Ishikawa (cell line): Measurements from ENCODE around the gene ZBTB7C.

ENCODE experiments used
- CEBPB ChIP-seq: IDR thresholded peaks from 2 replicates; pipeline ENCODE4 v1.6.1; 2012
- CREB1 ChIP-seq: IDR thresholded peaks from 2 replicates; pipeline ENCODE4 v1.6.1; 2012; ENCODE audit warnings: low read depth
- EGR1 ChIP-seq: IDR thresholded peaks from 2 replicates; pipeline ENCODE4 v1.6.1; 2012
- EP300 ChIP-seq: IDR thresholded peaks from 2 replicates; pipeline ENCODE4 v1.6.1; 2012; ENCODE audit warnings: borderline replicate concordance
- FOXM1 ChIP-seq: IDR thresholded peaks from 2 replicates; pipeline ENCODE4 v1.6.1; 2012; ENCODE audit warnings: low read depth, borderline replicate concordance
- NFIC ChIP-seq: IDR thresholded peaks from 2 replicates; pipeline ENCODE4 v1.6.1; 2012
- RAD21 ChIP-seq: IDR thresholded peaks from 2 replicates; pipeline ENCODE4 v1.6.1; 2012; ENCODE audit warnings: low read depth
- TAF1 ChIP-seq: IDR thresholded peaks from 2 replicates; pipeline ENCODE4 v1.6.1; 2012; ENCODE audit warnings: low read depth, mild to moderate bottlenecking
- TCF12 ChIP-seq: IDR thresholded peaks from 2 replicates; pipeline ENCODE4 v1.6.1; 2012; ENCODE audit warnings: low read depth
- TEAD4 ChIP-seq: IDR thresholded peaks from 2 replicates; pipeline ENCODE4 v1.6.1; 2012
- YY1 ChIP-seq: IDR thresholded peaks from 2 replicates; pipeline ENCODE4 v1.6.1; 2012; ENCODE audit warnings: low read depth
- ZBTB7A ChIP-seq: IDR thresholded peaks from 2 replicates; pipeline ENCODE4 v1.6.1; 2012; ENCODE audit warnings: low read depth
- TF ChIP-seq, protein P1 (sequence below): IDR thresholded peaks from 2 replicates; pipeline ENCODE4 v1.6.1; 2012; ENCODE audit warnings: low read depth, mild to moderate bottlenecking
- TF ChIP-seq, protein P2 (sequence below): IDR thresholded peaks from 2 replicates; pipeline ENCODE4 v1.6.1; 2012
- TF ChIP-seq, protein P3 (sequence below): IDR thresholded peaks from 2 replicates; pipeline ENCODE4 v1.6.1; 2012

Gene ZBTB7C

DNA sequence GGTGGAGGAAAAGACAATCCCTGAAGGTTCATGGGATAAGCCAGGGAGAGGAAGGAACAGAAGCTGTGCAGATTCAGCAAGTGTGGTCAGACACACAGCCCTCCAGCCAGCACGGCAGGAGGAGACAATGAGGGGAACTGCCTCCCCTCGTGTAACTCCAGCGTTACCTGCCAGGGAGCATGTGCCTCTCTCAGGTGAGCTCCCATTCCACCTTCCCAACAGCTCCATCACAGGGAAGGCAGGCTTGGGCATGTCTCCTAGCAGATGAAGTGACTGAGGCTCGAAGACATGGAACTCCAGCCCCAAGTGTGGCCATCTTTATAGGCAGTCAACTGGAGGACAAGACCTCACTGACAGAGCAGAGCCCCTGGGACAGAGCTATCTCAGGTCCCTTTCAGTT, 47.4 kb downstream of the ZBTB7C start:
- no peak for TF ChIP-seq YY1
- TF ChIP-seq ZBTB7A: no peak
- TF ChIP-seq, protein P1, sequence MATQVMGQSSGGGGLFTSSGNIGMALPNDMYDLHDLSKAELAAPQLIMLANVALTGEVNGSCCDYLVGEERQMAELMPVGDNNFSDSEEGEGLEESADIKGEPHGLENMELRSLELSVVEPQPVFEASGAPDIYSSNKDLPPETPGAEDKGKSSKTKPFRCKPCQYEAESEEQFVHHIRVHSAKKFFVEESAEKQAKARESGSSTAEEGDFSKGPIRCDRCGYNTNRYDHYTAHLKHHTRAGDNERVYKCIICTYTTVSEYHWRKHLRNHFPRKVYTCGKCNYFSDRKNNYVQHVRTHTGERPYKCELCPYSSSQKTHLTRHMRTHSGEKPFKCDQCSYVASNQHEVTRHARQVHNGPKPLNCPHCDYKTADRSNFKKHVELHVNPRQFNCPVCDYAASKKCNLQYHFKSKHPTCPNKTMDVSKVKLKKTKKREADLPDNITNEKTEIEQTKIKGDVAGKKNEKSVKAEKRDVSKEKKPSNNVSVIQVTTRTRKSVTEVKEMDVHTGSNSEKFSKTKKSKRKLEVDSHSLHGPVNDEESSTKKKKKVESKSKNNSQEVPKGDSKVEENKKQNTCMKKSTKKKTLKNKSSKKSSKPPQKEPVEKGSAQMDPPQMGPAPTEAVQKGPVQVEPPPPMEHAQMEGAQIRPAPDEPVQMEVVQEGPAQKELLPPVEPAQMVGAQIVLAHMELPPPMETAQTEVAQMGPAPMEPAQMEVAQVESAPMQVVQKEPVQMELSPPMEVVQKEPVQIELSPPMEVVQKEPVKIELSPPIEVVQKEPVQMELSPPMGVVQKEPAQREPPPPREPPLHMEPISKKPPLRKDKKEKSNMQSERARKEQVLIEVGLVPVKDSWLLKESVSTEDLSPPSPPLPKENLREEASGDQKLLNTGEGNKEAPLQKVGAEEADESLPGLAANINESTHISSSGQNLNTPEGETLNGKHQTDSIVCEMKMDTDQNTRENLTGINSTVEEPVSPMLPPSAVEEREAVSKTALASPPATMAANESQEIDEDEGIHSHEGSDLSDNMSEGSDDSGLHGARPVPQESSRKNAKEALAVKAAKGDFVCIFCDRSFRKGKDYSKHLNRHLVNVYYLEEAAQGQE: no peak
- no peak for TF ChIP-seq CREB1

DNA sequence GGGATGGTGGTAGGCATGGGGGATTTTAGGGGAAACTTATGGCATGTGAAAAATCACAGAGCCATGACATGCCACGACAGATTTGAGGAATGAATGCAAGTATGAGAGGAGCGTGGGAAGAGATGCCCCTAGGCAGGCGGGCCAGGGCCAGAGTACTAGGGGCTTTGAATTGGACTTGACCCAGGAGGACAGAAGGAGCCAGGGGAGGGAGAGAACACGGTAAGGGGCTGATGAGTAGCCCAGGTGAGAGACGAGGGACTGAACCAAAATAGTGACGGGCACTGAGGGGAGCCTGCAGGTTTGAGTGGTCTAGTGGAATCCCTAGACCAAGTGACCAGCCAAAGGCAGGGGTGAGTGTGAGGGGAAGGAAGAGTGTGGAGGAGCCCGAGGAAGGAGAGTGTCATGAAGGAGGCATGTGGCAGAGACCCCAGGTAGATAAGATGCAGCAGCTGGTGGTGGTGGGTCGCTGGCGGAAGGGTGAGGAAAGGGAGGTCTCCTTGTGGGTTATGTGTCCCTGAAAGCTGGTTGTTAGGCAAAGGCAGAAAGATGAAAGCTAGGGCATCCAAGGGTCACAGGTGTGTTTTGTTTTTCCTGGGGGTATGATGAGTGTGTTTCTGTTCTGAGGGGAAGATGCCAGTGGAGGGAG, 48.7 kb downstream of the ZBTB7C start:
- no peak for TF ChIP-seq ZBTB7A
- TF ChIP-seq, protein P2, sequence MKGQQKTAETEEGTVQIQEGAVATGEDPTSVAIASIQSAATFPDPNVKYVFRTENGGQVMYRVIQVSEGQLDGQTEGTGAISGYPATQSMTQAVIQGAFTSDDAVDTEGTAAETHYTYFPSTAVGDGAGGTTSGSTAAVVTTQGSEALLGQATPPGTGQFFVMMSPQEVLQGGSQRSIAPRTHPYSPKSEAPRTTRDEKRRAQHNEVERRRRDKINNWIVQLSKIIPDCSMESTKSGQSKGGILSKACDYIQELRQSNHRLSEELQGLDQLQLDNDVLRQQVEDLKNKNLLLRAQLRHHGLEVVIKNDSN: no peak
- no peak for TF ChIP-seq CEBPB
- no peak for TF ChIP-seq TAF1
- no peak for TF ChIP-seq EP300
- TF ChIP-seq RAD21: no peak

DNA sequence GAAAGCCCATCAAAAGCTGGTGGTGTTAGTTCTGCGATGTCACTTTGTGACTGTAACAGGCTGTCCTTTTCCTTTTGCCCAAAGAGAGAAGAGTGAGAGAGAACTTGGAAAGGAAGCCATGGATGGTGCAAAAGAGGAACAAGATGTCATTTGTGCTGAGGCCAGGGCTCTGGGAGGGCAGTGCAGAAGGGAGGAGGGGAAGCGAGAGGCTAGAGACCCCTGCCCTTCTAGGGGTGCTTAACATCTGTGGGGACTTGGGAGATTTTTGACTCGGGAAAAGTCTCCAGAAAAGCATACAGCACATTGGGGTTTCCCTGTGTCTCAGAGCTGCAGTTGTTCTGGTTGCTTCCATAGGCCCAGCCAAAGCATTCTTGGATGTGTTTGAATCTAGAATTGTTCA, 49.6 kb downstream of the ZBTB7C start:
- TF ChIP-seq, protein P1: no peak
- TF ChIP-seq RAD21 (no peak), FOXM1 (no peak), CEBPB (no peak), TAF1 (no peak), EGR1 (no peak), TCF12 (no peak), CREB1 (no peak), ZBTB7A (no peak), TEAD4 (no peak), YY1 (no peak), NFIC (no peak)
- TF ChIP-seq, protein P2: no peak
- TF ChIP-seq, protein P3, sequence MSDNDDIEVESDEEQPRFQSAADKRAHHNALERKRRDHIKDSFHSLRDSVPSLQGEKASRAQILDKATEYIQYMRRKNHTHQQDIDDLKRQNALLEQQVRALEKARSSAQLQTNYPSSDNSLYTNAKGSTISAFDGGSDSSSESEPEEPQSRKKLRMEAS: no peak

DNA sequence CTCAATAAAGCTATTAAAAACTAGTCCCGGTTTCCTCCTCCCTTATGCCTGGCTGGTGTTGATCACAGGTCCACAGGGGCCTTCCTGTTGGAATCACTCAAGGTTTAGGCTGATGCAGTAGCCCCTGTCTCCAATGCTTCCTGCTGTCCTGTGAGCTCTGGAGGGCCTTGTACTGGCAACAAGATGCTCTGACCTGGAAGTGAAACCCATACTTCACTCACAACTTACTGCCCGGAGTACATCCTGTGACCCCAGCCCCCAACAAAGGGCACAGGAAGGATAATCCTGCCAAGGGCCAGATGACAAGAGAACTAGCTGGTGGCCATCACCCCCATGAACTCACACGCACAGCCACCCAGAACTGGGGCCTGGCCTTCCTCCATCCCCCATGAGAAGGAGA, 50.3 kb downstream of the ZBTB7C start:
- TF ChIP-seq CREB1: no peak
- TF ChIP-seq ZBTB7A: no peak
- TF ChIP-seq, protein P2: no peak
- no peak for TF ChIP-seq NFIC
- TF ChIP-seq CEBPB: no peak
- TF ChIP-seq EP300: no peak
- no peak for TF ChIP-seq TEAD4
- no peak for TF ChIP-seq TAF1
- TF ChIP-seq, protein P3: no peak
- TF ChIP-seq, protein P1: no peak
- no peak for TF ChIP-seq EGR1
- no peak for TF ChIP-seq YY1
- TF ChIP-seq FOXM1: no peak
- TF ChIP-seq RAD21: no peak
- TF ChIP-seq TCF12: no peak
